Measurements from ENCODE around the gene KLK5.
"Not testable (repeated sequence)": the region's sequence is repeated elsewhere in the genome, so short reads cannot be mapped to it uniquely, and the experiment has no call there.

Gene KLK5

GRCh38 chr19:50952910-50953309 is at the start of gene KLK5:
KLK5 (minus strand) TSS chr19:50953038; CDS start chr19:50952657, 381 bp downstream.
- no peak for DNase-seq (ENCODE audit: low read depth)

- DNase-seq (ENCODE audit: low read depth) = no peak
These were observed 49.3 kb upstream of the KLK5 start for GRCh38 chr19:51002089-51002532.

- no peak for DNase-seq (ENCODE audit: low read depth)
These were observed 48.7 kb upstream of the KLK5 start, which contains the start of gene KLK8 for GRCh38 chr19:51001515-51001914. KLK8 (minus strand) TSS chr19:51001604; CDS start chr19:51001167, 437 bp downstream.

- DNase-seq (ENCODE audit: low read depth) = no peak
These were observed 48.1 kb upstream of the KLK5 start for GRCh38 chr19:51000981-51001380.

GRCh38 chr19:51000426-51000825 is 47.6 kb upstream of the KLK5 start:
- no peak for DNase-seq (ENCODE audit: low read depth)

GRCh38 chr19:50998686-50999085 is 45.8 kb upstream of the KLK5 start:
- no peak for DNase-seq (ENCODE audit: low read depth)

- no peak for DNase-seq (ENCODE audit: low read depth)
These were observed 45.2 kb upstream of the KLK5 start for GRCh38 chr19:50998061-50998460.

GRCh38 chr19:50994129-50994528 is 41.3 kb upstream of the KLK5 start:
- no peak for DNase-seq (ENCODE audit: low read depth)

GRCh38 chr19:50992666-50993035 is 39.8 kb upstream of the KLK5 start:
- DNase-seq (ENCODE audit: low read depth) = no peak

GRCh38 chr19:50984416-50984815 is 31.6 kb upstream of the KLK5 start:
- not testable (repeated sequence) for DNase-seq (ENCODE audit: low read depth)

- DNase-seq (ENCODE audit: low read depth) = no peak
These were observed 30.9 kb upstream of the KLK5 start, which contains the start of gene KLK7 for GRCh38 chr19:50983625-50984292. KLK7 (minus strand) TSS chr19:50983917; CDS start chr19:50982399, 1,518 bp downstream.

- DNase-seq (ENCODE audit: low read depth) = no peak
These were observed 29.3 kb upstream of the KLK5 start for GRCh38 chr19:50982186-50982585.

- no peak for DNase-seq (ENCODE audit: low read depth)
These were observed 28.8 kb upstream of the KLK5 start for GRCh38 chr19:50981587-50982146.

- DNase-seq (ENCODE audit: low read depth) = no peak
These were observed 27.4 kb upstream of the KLK5 start for GRCh38 chr19:50980208-50980607.

GRCh38 chr19:50979758-50980157 is 26.9 kb upstream of the KLK5 start:
- no peak for DNase-seq (ENCODE audit: low read depth)

GRCh38 chr19:50978772-50979390 is 26.0 kb upstream of the KLK5 start:
- no peak for DNase-seq (ENCODE audit: low read depth)

GRCh38 chr19:50977626-50978025 is 24.8 kb upstream of the KLK5 start:
- no peak for DNase-seq (ENCODE audit: low read depth)

GRCh38 chr19:50975766-50976165 is 22.9 kb upstream of the KLK5 start:
- no peak for DNase-seq (ENCODE audit: low read depth)

- DNase-seq (ENCODE audit: low read depth) = no peak
These were observed 22.1 kb upstream of the KLK5 start for GRCh38 chr19:50974702-50975556.

- DNase-seq (ENCODE audit: low read depth) = no peak
These were observed 20.0 kb upstream of the KLK5 start for GRCh38 chr19:50972795-50973376.

- DNase-seq (ENCODE audit: low read depth) = not testable (repeated sequence)
These were observed 17.0 kb upstream of the KLK5 start for GRCh38 chr19:50969810-50970209.

GRCh38 chr19:50969413-50969760 is 16.5 kb upstream of the KLK5 start, which contains the start of gene KLK6:
KLK6 (minus strand) TSS chr19:50969591; CDS start chr19:50968104, 1,487 bp downstream.
- no peak for DNase-seq (ENCODE audit: low read depth)

Data from GM04503 (cell line).